HEK293T (cell line): ENCODE results near the gene NCDN.

ENCODE experiments used
- BHLHE40 ChIP-seq: fragments of 450-650 bp; IDR thresholded peaks from 2 replicates; pipeline ENCODE4 v1.6.1; 2016; ENCODE audit warnings: mild to moderate bottlenecking, moderate library complexity, borderline replicate concordance
- SUZ12 ChIP-seq: fragments of 450-650 bp; IDR thresholded peaks from 2 replicates; pipeline ENCODE4 v1.6.1; 2016; ENCODE audit warnings: mild to moderate bottlenecking
- TARDBP ChIP-seq: fragments of 450-650 bp; IDR thresholded peaks from 2 replicates; pipeline ENCODE4 v1.6.1; 2016

DNA sequence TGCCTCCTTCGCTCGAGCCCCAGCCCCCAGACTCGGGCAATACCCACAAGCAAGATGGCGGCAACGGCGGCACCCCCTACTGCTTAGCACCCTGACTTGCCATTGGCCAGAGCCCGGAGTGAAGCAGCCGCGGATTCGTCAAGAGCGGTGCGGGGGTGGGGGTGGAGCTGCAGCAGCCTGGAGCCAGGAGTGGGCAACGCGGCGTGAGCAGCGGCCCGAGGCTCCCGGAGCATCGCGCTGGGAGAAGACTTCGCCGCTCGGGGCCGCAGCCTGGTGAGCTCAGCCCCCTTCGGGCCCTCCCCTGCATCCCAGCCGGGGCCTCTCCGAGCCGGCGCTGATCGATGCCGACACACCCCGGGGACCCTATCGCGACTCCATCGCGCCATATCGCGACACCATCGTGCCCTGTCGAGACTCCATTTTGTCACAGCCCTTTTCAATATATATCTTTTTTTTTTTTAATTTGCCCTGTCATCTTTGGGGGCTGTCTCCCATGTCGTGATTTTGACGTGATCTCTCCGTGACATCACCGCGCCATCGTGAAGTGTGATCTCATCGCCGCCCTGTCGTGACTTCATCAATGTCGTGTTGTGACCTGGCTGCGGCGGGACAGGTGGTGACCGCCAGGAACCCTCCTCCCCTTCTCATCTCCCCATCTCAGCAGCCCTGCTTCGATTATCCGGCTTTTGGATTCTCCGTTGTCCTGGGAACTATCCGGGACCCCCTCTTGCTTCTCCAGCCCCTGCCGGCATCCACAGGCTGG, at the start of gene NCDN:
- TF ChIP-seq SUZ12 (no peak), TARDBP (no peak), BHLHE40 (no peak)
